HG03025 (cell line): ENCODE measurements around the gene GPR152.
"Not testable (repeated sequence)": the region's sequence is repeated elsewhere in the genome, so short reads cannot be mapped to it uniquely, and the experiment has no call there.

Source experiments
- ATAC-seq: cut with Tn5 transposase; IDR thresholded peaks from one replicate; pipeline ENCODE4 v1.9.1; 2021; ENCODE audit warnings: mild to moderate bottlenecking, moderate library complexity; ENCODE audit not compliant: unreplicated experiment, low FRiP score

The GPR152 gene

DNA sequence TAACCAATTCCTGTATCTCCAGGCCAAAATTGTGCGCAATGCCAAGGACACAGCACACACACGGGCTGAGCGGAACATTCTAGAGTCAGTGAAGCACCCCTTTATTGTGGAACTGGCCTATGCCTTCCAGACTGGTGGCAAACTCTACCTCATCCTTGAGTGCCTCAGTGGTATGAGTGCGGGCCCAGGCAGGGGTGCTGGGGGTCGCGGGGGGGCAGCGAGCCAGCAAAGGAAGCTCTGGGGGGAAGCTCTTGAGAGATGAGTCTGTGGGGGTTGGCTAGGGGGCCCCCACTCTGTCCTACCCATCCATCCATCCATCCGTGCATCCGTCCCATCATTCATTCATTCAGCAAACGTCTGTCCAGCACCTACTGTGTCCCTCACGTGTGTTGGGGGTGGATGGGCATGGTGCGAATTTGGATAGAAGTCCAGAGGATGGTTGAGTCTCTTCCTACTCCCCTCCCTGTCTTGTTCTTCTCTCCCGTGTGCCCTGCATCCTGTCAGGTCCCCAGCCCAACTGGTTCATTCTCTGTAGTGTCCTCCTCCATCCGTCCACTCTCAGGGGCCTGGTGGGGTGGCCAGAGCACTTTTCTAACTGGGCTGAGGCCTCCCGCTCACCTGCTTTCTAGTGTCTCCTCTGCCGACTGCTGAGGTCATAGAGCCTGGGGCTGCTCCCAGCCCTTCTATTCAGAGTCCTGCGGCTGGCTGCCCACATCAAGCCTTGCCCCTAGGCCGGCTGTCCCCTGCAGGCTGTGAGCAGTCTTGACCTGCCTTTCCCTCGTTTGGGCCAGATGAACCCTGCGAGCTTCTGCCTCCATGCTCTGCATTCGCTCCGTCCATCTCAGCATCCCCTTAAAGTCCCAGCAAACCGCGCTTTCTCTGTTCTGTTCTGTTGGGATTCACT, 20.9 kb downstream of the GPR152 start:
- no peak for ATAC-seq

DNA sequence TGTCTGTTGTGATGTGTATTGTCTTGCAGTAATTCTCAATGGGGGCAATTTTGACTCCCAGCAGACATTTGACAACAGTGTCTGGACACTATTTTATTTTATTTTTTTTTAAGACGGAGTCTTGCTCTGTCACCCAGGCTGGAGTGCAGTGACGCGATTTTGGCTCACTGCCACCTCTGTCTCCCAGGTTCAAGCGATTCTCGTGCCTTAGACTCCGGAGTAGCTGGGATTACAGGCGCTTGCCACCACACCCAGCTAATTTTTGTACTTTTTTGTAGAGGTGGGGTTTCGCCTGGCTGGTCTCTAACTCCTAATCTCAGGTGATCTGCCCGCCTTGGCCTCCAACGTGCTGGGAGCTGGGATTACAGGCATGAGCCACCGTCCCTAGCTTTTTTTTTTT, 22.8 kb downstream of the GPR152 start:
- ATAC-seq: no peak

DNA sequence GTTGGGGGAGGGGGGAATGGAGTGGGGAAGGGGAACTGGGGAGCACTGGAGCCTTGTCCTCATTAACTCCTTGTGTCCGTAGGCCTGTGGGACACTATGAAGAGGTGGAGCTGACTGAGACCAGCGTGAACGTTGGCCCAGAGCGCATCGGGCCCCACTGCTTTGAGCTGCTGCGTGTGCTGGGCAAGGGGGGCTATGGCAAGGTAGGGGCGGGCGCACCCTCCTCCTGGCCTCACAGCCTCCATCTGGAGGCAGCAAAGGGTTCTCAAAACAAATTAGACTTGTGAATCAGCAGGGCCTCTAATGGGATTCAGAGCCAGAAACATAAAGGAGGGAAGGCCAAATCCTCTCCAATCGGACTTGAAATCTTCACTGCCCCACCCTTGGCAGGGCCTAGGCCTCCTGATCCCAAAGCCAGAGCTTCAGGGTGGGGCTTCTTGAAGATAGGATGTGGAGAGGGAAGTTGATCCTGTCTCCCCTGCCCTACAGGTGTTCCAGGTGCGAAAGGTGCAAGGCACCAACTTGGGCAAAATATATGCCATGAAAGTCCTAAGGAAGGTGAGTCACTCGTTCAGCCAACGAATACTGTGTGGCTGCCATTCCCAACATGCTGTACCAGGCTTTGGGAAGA, 23.4 kb downstream of the GPR152 start:
- ATAC-seq: no peak

DNA sequence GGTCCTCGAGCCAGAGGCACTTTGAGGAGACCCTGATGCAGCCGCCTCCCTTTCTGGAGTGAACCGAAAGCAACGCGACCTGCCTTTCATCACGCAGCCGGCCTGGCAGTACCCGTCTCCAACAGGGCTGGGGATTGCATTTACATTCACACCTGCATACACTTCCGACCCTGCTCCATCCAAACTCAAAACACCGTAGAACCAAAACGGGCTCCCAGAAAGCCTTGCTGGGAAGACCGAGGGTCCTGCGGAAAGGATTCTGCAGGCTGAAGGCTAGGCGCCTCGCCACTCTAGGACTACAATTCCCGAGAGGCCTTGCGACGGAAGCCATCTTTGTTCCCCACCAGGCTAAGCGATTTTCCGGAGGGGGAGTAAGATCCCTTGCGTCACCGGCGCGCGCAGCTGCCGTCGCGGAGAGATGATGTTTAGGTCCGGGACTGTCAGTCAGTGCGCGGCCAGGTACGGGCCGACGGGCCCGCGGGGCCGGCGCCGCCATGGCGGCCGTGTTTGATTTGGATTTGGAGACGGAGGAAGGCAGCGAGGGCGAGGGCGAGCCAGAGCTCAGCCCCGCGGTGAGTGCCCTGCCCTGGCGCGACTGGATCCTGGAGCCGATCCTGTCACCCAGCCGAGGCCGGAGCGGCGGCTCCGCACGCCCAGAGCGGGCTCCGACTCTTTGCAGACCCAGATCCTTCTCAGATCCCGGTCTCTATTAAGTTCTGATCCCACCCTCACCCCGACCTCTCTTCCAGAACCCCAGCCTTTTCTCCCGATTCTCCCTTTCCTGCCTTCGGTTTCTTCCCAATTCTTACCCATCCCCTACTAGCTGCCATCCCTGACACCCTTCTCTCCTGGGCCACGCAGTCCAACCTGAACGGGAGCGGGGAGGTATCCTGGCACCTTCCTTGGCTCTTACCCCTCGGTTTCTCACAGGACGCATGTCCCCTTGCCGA, 24.2 kb downstream of the GPR152 start, which contains the start of gene RPS6KB2:
Gene RPS6KB2, plus strand, starts transcription at position 443 of the 950 bp plus-strand sequence. Its CDS starts 52 bp downstream, at position 495.
- ATAC-seq: peak; percentile 78

DNA sequence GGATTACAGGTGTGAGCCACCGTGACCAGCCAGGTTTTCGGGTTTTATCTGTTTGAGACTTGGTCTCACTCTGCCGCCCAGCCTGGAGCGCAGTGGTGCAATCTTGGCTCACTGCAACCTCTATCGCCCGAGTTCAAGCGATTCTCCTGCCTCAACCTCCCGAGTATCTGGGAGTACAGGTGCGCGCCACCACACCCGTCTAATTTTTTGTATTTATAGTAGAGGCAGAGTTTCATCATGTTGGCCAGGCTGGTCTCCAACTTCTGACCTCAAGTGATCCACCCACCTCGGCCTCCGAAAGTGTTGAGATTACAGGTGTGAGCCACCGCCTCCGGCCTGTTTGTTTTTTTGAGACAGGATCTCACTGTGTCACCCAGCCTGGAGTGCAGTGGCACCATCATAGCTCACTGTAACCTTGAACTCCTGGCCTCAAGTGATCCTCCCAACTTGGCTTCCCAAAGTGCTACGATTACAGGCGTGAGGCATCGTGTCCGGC, 25.1 kb downstream of the GPR152 start:
- ATAC-seq: not testable (repeated sequence)

DNA sequence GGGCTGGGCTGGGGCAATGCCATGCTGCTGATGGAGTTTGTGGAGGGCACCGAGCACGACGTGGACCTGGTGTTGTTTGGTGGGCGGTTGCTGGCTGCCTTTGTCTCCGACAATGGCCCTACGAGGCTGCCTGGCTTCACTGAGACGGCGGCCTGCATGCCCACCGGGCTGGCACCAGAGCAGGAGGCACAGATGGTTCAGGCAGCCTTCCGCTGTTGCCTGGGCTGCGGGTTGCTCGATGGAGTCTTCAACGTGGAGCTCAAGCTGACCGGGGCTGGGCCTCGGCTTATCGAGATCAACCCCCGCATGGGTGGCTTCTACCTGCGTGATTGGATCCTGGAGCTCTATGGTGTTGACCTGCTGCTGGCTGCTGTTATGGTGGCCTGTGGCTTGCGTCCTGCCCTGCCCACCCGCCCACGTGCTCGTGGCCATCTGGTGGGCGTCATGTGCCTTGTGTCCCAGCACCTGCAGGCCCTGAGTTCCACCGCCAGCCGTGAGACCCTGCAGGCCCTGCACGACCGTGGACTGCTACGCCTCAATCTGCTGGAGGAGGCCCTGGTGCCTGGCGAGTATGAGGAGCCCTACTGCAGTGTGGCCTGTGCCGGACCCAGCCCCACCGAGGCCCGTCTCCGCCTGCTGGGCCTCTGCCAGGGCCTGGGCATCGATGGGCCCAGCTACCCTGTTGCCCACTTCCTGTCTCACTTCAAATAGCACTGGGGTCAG, 28.5 kb downstream of the GPR152 start:
- ATAC-seq: no peak

DNA sequence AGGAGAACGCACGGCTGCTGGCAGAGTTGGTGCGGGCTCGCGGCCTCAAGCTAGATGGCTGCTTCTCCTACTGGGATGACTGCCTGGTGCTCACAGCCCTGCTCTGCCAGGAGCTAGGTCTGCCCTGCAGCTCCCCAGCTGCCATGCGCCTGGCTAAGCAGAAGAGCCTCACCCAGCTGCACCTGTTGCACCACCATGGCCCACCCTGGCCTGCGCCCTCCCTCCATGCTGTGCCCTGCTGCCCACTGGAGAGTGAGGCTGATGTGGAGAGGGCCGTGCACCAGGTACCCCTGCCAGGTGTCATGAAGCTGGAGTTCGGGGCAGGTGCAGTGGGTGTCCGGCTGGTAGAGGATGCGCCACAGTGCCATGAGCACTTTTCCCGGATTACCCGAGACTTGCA, 29.1 kb downstream of the GPR152 start:
- no peak for ATAC-seq

DNA sequence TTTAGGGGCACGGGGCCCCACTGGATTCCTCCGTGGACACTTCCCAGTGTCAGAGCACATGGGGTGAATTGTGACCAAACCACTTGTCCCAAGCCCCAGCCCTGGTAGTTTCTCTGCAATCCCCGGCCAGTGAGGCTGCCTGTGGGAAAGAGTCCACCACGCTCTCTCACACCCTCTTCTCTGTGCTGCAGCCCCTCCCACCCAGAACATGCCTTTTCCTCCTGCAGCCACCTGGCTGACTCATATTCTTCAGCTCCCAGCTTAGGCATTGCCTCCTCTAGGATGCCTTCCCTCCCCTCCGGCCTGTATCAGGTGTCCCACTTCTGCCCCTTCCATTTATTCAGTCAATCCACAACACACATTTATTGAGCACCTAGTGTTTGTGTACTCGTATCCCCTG, 29.6 kb downstream of the GPR152 start:
- ATAC-seq: no peak

DNA sequence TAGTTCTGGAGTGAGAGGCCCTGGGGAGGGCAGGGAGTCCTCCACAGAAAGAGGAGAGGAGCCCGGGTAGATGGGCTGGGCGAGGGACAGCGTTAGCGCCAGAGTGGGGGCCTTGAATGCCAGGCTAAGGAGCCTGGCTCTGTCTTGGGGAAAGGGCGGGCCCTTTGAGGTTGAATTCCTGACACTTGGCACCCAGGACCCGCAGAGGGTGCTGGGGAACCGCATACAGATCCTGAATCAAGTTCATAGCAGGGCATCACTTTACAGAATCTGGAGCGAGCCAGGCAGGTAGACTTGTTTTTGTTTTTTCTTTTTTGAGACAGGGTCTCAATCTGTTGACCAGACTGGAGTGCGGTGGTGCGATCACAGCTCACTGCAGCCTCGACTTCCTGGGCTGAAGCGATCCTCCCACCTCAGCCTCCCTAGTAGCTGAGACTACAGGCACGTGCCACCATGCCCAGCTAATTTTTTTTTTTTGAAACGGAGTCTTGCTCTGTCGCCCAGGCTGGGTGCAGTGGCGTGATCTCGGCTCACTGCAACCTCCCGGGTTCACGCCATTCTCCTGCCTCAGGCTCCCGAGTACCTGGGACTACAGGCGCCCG, 31.0 kb downstream of the GPR152 start:
- ATAC-seq: no peak

DNA sequence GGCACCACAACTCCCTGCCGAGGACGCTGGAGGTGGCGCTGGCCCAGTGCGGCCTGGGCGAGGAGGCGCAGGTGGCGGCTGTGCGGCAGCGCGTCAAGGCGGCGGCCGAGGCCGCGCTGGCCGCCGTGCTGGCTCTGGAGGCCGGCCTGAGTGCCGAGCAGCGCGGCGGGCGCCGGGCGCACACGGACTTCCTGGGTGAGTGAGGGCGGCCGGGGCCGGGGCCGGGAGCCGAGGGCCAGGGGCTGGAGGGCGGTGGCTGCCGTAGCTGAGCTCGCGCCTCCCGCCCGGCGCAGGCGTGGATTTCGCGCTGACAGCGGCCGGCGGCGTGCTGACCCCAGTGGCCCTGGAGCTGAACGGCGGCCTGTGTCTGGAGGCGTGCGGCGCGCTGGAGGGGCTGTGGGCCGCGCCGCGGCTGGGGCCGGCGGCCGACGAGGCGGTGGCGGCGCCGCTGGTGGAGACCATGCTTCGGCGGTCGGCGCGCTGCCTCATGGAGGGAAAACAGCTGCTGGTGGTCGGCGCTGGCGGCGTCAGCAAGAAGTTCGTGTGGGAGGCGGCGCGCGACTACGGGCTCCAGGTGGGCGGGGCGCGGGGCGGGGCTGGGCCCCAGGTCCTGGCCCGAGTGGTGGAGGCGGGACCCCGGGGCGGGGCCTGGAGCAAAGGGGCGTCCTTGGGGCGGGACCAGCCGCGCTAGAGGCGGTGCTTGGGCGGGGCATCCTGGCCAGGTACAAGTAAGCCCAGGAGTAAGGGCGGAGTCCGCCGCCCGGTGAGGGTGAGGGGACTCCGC, 31.7 kb downstream of the GPR152 start:
- peak; percentile 55 for ATAC-seq

DNA sequence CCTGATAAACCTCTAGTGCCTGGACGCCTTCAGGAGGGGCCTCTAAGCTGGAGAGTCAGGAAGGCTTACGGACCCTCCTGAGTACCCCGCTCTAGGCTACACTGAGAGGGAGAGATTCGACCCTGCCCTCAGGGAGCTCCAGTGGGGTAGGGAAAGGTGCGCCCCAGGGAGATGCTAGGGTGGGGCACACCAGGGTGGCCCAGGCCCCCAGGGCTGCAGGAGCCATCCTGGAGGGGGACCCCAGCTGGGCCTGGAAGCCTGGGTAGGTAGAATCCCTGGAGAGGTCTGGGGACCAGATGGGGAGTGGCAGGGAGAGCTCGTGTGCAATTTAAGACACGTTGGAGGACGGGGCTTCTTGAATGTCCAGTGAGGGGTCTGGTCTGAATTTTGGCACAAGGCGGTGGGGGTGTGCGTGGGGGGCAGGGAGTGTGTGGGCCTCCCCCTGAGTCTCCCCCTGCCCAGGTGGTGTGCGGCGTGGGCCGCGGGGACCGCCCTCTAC, 32.3 kb downstream of the GPR152 start:
- no peak for ATAC-seq

DNA sequence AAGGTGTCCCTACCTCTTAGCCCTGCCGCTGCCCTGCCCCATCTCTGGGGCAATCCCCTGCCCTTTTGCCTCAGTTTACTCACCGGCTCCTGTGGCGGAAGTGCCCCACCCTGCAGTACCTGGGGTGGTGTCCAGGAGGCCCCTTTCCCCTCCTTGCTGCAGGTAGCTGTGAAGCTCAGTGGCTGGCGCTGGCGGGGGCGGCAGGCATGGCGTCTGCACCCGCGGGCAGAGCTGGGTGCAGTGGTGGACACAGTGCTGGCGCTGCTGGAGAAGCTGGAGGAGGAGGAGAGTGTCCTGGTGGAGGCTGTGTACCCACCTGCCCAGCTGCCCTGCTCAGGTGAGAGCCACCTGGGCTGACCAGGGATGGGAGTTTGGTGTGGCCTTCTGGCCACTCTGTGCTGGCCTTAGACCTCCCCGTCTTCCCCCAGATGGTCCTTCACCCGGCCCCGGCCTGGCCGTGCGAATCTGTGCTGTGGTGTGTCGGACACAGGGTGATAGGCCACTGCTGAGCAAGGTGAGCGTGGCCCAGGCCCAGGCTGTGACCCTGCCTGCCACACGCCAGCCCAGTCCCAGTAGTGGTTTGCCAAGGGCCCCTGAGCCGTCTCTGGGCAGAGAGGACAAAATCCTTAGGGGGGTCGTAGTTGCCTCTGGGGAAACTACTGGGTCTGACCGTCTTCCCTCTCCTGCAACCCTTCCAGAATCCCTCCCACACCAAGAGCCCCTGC, 33.0 kb downstream of the GPR152 start:
- ATAC-seq: no peak

DNA sequence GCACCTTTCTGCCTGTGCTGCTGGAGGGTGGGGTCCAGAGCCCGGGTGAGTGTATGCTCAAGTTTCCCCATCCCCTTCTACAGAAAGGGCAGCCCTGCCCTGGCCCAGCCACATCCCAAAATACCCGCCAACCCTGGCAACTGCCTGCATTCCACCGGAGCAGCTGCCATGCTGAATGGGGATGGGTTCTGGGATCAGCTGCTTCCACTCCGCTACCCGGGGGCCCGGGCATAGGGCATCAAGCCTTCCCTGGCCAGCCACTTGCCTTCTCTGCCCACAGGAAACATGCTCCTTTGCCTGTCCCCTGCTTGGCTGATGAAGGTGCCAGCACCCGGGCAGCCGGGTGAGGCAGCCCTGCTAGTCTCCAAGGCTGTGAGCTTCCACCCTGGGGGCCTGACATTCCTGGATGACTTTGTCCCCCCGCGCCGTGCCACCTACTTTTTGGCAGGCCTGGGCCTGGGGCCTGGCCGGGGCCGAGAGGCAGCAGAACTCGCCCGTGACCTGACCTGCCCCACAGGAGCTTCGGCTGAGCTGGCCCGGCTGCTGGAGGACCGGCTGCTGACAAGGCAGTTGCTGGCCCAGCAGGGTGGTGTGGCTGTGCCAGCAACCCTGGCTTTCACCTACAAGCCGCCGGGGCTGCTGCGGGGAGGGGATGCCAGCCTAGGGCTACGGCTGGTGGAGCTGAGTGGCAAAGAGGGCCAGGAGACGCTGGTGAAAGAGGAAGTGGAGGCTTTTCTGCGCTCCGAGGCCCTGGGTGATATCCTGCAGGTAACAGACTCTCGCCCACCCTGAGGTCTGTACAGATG, 33.9 kb downstream of the GPR152 start:
- no peak for ATAC-seq

DNA sequence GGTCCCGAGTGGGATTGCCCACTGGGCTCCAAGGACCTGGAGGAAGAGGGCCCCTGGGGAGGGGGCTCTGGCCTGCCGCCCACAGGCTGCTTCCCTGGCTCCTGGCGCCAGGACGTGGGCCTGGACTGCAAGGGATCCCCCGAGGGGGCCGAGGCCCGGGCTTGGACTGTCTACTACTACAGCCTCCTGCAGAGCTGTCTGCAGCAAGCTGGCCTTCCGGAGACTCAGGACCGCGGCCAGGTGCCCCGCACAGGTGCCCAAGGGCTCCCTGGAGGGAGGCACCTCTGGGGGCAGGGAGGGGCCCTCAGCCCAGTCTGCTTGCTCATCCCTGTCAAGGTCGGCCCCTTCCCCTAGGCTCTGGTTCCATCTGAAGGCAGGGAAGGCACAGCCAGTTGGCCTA, 35.1 kb downstream of the GPR152 start:
- no peak for ATAC-seq

DNA sequence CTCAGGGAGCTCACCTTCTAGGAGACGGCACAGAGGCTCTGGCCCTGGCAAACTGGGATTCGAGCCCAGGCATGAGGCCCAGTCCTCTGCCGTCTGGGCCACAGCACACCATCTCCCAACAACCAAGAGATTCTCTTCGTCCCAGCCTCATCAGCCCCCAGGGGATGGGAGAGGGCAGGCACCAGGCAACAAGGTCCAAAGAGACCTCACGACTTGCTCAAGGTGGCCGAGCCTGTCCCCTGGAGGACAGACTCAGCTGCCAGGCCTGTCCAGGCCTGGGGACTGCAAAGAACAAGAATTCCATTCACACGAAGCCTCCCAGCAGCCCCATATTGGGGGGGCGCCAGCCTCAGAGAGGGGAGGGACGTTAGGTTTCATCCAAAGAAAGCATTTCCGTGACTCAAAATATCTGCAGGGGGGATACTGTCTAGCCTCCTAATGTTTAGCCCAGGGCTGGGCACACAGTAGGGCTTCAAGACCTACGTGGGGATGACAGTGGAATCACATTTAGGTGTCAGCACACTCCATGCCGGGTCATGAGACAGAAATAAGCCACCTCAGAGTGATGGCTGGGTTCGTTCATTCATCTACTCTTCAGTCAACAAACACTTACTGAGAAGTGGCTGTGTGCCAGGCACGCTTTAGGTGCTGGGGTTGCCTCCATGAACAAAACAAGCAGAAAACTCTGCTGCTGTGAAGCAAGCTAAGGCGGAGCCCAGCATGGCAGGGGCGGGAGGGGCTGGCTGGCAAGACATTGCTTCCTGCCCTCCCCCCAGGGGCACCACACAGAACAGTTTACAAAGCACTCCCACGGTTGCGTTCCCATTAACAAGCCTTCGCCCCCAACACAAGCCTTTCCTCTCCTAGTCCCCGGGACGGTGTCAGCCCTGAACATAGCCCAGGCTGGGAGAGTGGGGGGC, 35.9 kb downstream of the GPR152 start:
- no peak for ATAC-seq
